PFSK-1 (cell line): Measurements from ENCODE around the gene SCNM1.

Experiments
- FOXP2 ChIP-seq: optimal IDR thresholded peaks from 2 replicates; pipeline ENCODE3; 2011; ENCODE audit warnings: borderline replicate concordance, control low read depth, inconsistent platforms; ENCODE audit not compliant: insufficient read depth; ENCODE audit errors: extremely low read length, extremely low read depth
- POLR2AphosphoS5 ChIP-seq: IDR thresholded peaks from 2 replicates; pipeline ENCODE4 v1.6.1; 2012; ENCODE audit warnings: low read depth, mild to moderate bottlenecking, control low read depth, low read length, moderate library complexity
- REST ChIP-seq, 2 experiments: IDR thresholded peaks; 2 replicates each; pipeline versions ENCODE4 v1.6.1 to v1.8.0; 2011 to 2012; ENCODE audit warnings: low read depth in 2 of 2, low read length in 2 of 2, control low read depth in 1 of 2, inconsistent platforms in 1 of 2, mild to moderate bottlenecking in 1 of 2, moderate library complexity in 1 of 2; ENCODE audit not compliant: insufficient read depth in 1 of 2
- SIN3A ChIP-seq: IDR thresholded peaks from 2 replicates; pipeline ENCODE4 v1.6.1; 2012; ENCODE audit warnings: mild to moderate bottlenecking, low read length, moderate library complexity, borderline replicate concordance; ENCODE audit not compliant: insufficient read depth
- TAF1 ChIP-seq: IDR thresholded peaks from 2 replicates; pipeline ENCODE4 v1.6.1; 2012; ENCODE audit warnings: low read length, control low read depth, borderline replicate concordance; ENCODE audit not compliant: insufficient read depth

Gene SCNM1

GRCh38 chr1:151146072-151146411 lies 19.9 kb upstream of the SCNM1 start:
- no peak for TF ChIP-seq TAF1
- no peak for TF ChIP-seq POLR2AphosphoS5

GRCh38 chr1:151146412-151147131 lies 19.4 kb upstream of the SCNM1 start, which contains the start of gene SEMA6C:
SEMA6C (minus strand) TSS chr1:151146631; CDS start chr1:151142621, 4,010 bp downstream.
- TF ChIP-seq FOXP2 (peak; percentile 64), TAF1 (peak; percentile 72; the same call in 1 of the 2 replicates), POLR2AphosphoS5 (peak; percentile 80), SIN3A (no peak)

DNA sequence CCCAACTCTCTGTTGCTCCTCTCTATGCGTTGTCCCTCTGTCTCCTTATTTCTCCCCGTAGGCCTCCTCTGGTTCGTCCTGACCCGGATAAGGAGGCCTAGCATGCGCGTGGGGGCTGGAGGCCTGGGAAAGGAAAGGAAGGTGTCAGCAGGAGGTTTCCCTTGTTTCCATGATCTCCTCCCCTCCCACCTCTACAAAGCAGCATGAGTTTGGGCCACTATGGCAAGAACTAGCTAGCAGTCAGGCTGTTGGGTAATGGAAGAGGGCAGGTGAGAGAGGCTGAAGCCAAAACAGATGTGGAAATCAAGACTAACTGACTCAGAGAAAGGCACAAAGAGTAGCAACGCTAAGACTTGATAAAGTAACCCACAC lies 18.8 kb upstream of the SCNM1 start:
- TF ChIP-seq POLR2AphosphoS5: no peak; the same call in 1 of the 2 replicates
- no peak for TF ChIP-seq REST (IDR thresholded peaks at IDR 0.05; ENCODE audit: insufficient read depth in 1 of 2, low read depth in 2 of 2, low read length in 2 of 2)
- no peak for TF ChIP-seq SIN3A
- TF ChIP-seq TAF1: no peak
- no peak for TF ChIP-seq FOXP2

- TF ChIP-seq SIN3A (no peak), TAF1 (no peak), FOXP2 (no peak), POLR2AphosphoS5 (no peak), REST (IDR thresholded peaks at IDR 0.05; ENCODE audit: insufficient read depth in 1 of 2, low read depth in 2 of 2, low read length in 2 of 2) (no peak)
Observed at GRCh38 chr1:151147665-151148064, 18.3 kb upstream of the SCNM1 start.

DNA sequence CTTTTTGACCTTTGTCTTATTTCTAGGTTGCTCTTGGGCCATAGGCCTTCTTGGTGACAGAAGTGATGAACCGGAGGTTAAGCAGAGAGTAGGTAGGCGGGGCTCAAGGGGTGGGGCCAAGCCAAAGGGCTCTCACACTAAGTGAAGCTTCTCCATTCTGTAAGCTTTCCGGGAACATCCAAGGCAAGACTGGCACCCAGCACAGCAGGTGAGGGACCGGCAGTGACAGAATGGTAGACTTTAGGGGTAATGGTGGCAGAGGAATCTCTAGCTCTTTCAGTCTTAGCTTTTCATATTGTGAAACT lies 9.5 kb upstream of the SCNM1 start, which contains the start of gene TNFAIP8L2:
Gene TNFAIP8L2, plus strand, starts transcription at position 135 of the 305 bp plus-strand sequence. CDS start 2,049 bp downstream, outside the sequence.
- TF ChIP-seq FOXP2 (no peak), SIN3A (no peak)

DNA sequence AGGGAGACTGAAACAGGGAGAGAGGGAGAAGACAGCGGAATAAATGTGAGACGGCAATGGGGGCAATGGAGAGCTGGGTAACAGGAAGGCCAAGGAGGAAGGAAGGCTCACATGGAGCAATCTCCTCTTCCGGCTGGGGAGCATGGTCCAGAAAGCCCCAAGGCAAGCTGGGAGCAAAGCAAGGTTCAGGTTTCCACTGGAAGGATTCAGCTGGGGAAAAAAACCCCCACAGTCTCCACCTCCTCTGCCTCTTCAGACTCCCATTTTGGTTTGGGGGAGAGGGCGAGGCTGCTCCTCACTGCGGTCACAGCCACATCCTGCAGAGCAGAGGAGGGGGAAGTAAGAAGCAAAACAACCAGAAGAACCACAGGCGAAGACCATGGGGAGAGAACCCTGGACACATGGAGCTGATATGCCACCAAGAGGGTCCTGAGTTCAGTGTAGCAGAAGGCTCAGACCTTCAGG lies 8.8 kb upstream of the SCNM1 start:
- TF ChIP-seq TAF1 (no peak), SIN3A (no peak), POLR2AphosphoS5 (no peak), REST (IDR thresholded peaks at IDR 0.05; ENCODE audit: insufficient read depth in 1 of 2, low read depth in 2 of 2, low read length in 2 of 2) (no peak), FOXP2 (no peak)
